HG03432 (cell line): Measurements from ENCODE around the gene CORO2B.

ENCODE experiments used
- ATAC-seq: cut with Tn5 transposase; IDR thresholded peaks from one replicate; pipeline ENCODE4 v1.9.1; 2021; ENCODE audit warnings: mild to moderate bottlenecking, moderate library complexity; ENCODE audit not compliant: unreplicated experiment

Gene CORO2B

DNA sequence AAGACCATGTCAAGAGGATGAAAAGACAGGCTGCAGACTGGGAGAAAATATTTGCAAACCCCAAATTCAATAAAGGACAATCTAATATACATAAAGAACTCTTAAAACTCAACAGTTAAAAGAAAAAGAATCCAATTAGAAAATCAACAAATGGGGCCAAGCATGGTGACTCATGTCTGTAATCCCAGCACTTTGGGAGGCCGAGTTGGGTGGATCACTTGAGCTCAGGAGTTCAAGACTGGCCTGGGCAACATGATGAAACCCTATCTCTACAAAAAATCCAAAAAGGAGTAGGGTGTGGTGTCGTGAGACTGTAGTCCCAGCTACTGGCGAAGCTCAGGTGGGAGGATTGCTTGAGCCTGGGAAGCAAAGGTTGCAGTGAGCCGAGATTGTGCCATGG lies 184.3 kb downstream of the CORO2B start:
- no peak for ATAC-seq

DNA sequence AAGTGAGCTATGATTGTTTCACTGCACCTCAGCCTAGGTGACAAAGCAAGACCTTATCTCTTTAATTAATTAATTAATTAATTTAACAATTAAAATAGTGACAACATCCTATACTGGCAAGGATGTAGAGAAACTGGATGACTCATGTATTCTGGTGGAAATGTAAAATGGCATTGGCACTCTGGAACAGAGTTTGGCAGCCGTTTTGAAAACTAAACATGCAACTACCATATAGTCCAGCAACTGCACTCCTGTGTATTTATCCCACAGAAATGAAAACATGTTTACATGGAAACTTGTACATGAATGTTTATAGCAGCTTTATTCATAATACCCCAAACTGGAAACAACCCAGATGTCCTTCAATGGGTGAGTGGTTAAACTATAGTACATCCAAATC lies 185.3 kb downstream of the CORO2B start:
- ATAC-seq, result no peak

DNA sequence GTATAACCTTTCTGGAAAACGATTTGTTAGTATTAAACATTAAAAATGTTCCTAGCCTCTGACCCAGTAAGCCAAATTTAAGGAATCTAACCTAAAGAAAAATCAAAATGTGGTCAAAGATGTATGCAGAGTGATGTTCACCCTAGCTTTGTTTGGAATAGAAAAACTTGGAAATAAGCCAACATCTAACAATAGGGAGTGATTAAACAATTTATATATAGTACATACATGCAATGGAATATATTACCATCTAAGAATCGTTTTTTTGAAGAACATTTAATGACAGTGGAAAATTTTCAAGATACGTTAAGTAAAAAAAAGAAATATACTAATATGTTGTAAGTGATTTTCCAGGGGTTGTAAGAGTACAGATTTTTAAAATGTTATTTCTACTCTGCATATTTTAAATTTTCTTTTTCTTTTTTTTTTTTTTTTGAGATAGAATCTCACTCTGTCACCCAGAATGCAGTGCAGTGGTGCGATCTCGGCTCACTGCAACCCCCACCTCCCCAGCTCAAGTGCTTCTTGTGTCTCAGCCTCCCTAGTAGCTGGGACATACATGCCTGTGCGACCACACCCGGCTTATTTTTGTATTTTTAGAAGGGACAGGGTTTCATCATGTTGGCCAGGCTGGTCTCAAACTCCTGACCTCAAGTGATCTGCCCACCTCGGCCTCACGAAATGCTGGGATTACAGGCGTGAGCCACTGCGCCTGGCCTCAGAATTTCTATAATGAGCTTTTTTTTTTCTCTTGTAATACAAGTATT lies 187.0 kb downstream of the CORO2B start:
- ATAC-seq, result no peak

DNA sequence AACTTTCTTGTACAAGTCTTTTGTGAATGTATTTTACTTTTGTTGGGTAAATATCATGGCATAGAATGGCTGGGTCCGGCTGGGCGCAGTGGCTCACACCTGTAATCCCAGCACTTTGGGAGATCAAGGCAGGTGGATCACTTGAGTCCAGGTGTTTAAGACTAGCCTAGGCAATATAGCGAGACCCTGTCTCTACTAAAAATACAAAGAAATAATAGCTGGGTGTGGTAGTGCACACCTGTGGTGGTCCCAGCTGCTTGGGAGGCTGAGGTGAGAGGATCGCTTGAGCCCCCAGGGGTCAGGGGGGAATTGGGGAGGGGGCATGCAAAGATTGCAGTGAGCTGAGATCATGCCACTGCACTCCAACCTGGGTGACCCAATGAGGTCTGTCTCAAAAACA lies 189.0 kb downstream of the CORO2B start:
- no peak for ATAC-seq

DNA sequence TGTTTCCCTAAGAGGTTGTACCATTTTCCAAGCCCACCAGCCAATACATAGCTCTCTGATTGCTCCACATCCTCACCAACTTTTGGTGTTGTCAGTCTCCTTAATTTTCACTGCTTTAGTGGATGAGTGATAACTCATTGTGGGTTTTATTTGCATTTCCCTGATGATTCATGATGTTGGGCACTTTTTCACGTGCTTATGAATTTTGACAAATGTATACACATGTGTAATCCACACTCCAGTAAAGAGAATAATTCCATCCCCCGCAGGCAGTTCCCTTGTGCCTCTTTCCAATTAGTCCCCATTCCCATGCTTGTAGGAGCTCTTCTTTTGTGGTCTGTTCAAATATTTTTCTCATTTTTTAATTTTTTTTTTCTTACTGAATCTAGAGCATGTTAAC lies 189.5 kb downstream of the CORO2B start:
- ATAC-seq, result no peak

DNA sequence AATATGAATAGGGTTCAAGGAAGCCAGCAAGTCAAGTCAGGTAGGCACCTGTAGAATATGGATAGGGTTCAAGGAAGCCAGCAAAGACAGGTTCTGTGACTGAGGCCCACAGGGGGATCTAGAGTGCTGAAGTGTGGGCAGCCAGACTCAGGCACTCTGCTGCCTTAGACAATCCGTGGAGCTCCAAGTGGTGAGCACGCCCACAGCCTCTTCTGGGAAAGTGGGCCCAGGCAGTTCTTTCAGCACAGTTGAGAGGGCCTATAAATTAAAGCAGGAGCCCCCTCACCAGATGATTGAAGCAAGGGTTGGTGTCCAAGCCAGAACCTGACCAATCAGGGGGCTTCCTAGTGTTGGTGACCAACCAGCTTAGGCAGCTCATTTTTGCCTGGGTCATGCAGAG lies 190.9 kb downstream of the CORO2B start:
- no peak for ATAC-seq

DNA sequence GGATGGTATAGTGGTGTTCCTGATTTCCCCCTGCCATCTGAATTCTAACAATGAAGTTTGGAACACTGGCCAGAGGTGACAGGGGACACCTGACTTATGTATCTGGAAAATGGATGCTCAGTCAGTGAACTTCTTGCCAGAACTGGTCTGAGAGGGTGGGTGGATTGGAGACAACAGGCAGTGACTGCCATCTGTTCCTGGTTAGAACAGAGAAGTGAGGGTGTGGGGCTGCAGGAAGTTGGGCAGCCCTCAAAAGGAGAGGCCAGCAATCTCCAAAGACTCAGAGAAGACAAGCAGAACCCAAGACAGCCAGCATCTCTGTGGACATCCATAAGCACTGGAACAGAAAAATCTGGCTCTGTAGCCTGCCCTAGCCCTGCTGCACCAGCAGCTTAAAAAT lies 191.4 kb downstream of the CORO2B start:
- no peak for ATAC-seq

DNA sequence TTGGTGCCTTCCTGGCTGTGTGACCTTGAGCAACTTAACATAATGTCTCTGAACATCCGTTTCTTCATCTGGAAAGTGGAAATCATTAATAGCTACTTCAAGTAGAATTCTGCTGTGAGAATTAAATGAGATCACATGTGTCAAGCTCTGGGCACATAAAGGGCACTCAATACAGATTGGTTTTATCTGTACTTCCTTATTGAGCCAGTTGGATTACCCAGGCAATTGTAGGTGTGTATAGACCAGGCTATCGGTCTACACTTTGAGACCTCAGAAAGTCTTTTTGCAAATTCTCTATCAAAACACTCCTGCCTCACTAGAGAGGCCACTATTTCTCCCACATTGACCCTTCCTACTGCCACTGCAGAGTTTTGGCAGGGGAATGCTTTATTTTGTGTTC lies 194.2 kb downstream of the CORO2B start:
- no peak for ATAC-seq

DNA sequence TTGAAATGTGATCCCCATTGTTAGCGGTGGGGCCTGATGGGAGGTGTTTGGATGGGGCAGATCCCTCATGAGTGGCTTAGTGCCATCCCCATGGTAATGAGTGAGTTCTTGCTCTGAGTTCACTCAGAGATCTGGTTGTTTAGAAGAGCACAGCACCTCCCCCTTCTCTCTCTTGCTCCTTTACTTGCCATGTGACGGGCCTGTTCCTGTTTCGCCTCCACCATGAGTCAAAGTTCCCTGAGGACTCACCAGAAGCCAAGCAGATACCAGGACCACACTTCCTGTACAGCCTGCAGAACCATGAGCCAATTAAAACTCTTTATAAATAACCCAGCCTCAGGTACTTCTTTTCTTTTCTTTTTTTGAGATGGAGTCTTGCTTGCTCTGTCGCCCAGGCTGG lies 195.3 kb downstream of the CORO2B start:
- ATAC-seq, result no peak

DNA sequence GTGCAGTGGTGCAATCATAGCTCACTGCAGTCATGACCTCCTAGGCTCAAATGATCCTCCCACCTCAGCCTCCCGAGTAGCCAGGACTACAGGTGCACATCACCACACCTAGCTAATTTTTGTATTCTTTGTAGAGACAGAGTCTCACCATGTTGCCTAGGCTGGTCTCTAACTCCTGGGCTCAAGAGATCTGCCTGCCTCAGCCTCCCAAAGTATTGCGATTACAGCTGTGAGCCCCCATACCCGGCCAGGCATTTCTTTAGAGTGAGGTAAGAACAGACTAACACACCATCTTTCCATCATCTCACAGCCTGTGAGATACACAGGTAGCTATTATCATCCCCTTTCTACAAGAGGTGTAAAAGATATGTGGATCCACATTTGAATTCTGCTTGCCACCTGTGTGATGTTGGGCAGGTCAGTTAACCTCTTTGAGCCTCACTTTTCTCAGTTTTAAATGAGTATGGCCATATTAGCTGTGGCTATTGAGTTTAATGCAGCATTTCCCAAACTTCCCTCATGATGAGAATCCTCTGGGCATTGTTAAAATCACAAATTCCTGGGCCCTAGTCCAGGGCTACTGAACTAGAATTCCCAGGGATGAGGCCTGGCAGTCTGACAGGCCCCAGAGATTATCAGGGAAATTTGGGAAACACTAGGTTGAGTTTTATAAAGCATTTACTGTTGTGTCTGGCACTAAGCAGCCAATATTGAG lies 195.9 kb downstream of the CORO2B start:
- ATAC-seq, result no peak

DNA sequence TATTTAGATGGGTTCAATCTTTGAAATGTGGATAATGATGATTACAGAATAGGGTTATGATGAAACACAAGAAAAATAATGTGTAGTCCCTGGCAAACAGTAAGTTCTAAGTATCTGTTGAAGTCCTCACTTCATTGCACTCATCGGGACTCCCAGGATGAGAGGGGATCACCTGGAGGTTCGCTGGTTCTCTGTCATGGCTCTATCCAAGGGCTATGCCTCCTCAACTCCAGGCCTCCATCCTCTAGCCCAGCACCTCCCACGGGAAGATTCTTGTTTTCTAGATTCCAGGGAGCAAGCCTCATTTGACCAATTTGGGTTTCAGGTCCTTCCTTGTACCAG lies 196.4 kb downstream of the CORO2B start:
- ATAC-seq, result no peak

DNA sequence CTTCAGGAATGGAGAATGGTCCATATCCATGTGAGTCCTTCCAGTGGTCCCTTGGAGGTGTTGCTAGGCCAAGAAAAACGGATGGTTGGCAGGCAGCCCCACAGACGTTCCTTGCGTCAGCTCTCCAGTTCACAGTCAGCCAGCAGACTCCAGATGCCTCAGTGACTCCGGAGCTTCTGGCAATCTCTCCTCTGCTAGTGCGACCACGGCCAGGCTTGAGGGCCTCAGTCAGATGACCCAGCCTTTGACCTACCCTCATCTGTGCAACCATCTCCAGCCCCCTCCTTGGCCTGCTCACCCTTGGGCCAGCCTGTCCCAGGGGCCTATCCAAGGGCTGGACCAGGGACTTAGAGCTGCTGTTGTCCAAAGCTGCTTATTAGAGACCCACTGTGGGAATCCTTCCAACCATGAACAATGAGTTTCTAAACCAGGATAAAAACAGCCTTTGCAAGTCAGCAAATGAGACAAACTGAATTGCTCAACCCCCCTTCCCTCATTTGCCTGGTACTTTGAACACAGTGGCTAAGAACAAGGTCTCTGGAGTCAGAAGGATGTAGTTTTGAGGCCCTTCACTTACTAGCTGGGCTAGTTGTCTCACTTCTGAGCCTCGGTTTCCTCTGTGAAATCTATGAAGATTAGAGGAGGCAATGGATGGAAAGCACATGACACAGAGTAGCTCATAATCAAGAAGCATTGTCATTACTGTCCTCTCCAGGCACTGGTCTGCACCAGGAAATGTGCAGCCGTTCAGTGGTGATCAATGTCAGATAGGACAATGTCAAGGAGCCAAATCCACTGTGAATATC lies 197.1 kb downstream of the CORO2B start:
- ATAC-seq, result no peak

DNA sequence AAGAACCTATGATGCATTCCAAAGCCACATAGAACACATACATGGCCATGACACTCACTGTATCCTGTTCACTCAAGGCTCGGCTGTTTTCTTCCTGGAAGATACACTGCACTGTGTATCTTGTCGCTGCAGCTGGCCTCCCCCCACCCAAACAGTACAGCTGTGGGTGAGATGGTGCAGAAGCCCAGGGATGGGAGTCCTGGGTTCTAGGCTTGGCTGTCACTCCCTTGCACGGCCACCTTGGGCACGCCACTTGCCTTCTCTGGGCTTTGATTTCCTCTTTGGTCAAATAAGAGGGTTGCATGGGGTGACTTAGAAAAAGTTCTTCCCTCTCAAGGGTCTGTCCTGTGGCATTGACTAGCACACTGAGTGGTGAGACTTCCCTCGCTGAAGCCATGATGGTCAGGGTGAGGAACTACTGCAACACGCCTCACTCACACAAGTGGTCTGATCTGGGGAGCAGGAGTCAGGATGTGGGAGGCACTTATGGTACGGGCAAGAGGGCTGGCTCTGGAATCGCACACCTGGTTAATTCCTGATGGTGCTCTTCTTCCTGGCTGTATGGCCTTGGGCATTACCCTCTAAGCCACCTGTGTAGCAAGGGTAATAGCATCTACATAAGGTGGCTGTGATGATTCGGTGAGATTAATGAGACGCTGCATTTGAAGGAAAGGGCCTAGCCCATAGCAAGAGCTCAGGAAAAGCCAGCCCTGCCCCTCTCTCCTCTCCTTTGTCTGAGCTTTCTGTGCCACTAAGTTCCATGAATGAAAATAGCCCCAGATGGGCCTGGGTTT lies 197.9 kb downstream of the CORO2B start:
- no peak for ATAC-seq
